GM06990 (cell line): ENCODE measurements around the gene CHST13.

Source experiments
- DNase-seq: peaks from one replicate; pipeline ENCODE4 v3.0.0-alpha.2; 2011; ENCODE audit not compliant: insufficient read length; ENCODE audit errors: extremely low read depth
- H3K27me3 ChIP-seq: replicated peaks from 2 replicates; pipeline ENCODE4 v1.6.0; 2011; ENCODE audit warnings: low read length; ENCODE audit not compliant: control insufficient read depth, insufficient read depth
- H3K36me3 ChIP-seq: 2 replicates; pipeline ENCODE4 v1.5.1; 2011; ENCODE audit warnings: low read length; ENCODE audit not compliant: control insufficient read depth, insufficient read depth
- H3K4me3 ChIP-seq: replicated peaks from 2 replicates; pipeline ENCODE4 v1.5.1; 2011; ENCODE audit warnings: low read depth, mild to moderate bottlenecking, control low read depth, low read length
- TF ChIP-seq, protein P1 (sequence below): IDR thresholded peaks from 2 replicates; pipeline ENCODE4 v1.5.1; 2011; ENCODE audit warnings: low read length, control low read depth, mild to moderate bottlenecking, inconsistent platforms; ENCODE audit not compliant: insufficient read depth, poor library complexity, severe bottlenecking

CHST13 gene

DNA sequence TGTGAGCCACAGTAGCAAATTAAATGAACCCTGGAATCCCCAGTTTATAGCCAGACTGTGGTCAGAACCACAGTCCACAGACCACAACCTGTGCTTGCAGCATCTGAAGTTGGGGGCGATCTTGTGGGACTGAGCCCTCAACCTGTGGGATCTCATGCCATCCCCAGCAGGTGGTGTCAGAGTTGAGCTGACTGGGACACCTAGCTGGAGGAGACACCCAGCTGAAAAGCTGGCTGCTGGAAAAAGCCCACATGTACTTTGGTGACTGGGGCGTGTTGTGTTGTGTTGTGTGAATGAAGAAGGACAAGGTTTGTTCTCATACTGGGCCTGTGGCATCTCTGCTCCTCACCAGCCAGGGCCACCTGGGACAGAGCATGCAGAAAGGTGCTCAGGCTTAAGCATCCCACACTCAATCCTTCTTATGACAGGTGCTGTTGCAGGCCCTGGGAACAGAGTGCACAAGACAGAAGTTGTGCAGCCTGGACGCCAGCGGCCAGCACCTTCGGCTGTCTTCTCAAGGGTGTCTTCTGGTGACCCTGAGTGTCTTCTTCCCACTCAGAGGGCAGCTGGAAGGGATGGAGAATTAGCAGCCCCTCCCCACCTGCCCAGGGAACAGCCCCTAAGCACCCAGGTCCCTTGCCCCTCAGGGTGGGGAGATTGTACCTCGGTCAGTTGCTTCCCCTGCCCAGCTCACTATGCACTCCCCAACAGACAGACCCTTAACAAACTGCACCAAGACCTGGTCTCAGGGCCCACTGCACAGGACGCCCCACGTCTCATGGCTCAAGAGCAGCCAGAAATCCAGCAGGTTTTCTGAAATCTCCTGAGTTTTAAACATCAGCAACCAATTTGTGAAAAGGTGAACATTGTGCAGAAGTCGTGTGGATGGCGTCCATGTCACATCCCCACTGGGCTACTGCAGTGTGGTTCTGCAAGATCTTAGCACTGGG lies 4.2 kb upstream of the CHST13 start:
- TF ChIP-seq, protein P1, sequence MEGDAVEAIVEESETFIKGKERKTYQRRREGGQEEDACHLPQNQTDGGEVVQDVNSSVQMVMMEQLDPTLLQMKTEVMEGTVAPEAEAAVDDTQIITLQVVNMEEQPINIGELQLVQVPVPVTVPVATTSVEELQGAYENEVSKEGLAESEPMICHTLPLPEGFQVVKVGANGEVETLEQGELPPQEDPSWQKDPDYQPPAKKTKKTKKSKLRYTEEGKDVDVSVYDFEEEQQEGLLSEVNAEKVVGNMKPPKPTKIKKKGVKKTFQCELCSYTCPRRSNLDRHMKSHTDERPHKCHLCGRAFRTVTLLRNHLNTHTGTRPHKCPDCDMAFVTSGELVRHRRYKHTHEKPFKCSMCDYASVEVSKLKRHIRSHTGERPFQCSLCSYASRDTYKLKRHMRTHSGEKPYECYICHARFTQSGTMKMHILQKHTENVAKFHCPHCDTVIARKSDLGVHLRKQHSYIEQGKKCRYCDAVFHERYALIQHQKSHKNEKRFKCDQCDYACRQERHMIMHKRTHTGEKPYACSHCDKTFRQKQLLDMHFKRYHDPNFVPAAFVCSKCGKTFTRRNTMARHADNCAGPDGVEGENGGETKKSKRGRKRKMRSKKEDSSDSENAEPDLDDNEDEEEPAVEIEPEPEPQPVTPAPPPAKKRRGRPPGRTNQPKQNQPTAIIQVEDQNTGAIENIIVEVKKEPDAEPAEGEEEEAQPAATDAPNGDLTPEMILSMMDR = no peak
- Histone ChIP-seq H3K36me3 (no peaks in the 10 kb centered on the region), H3K4me3 (no peak overlapping the region), H3K27me3 (peaks cover 1% of the 10 kb centered on the region; the same call in 1 of the 2 replicates)
- DNase-seq = no peak

DNA sequence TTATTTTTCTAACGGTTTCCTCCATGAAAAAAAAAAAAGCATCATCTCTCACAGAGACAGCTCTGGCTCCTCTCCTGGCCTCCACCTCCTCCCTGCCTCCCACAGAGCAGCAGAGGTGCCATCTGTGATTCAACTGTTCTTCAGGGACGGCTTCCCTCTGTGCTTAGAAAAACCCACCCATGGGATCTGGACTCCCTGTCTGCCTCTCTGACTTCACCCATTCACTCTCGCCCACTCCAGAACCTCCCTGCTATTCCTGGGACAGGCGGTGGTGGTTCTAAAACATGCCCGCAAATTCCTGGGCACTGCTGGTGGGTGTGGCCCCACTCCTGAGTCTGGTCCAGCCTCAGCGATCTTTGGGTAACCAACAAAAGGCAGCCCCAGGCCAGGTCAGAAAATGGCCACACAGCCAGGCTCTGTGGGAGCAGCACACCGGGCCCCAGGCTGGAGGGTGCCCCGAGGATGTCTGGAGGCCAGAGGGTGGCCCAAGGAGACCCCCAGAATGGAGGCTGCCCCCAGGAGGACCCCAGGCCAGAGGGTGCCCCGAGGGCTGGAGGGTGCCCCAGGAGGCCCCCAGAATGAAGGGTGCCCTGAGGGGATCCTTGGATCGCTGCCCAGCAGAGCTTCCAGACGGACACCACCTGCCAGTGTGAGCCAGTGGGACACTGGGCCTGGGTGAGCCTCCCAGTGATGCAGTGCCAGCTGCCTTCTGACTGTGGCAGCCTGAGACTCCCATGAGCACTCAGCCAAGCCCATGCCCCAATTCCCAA lies 2.6 kb upstream of the CHST13 start:
- DNase-seq = no peak
- TF ChIP-seq, protein P1 = no peak
- Histone ChIP-seq H3K4me3 (no peak overlapping the region), H3K27me3 (peaks cover 3% of the 10 kb centered on the region; the same call in 1 of the 2 replicates), H3K36me3 (no peaks in the 10 kb centered on the region)

DNA sequence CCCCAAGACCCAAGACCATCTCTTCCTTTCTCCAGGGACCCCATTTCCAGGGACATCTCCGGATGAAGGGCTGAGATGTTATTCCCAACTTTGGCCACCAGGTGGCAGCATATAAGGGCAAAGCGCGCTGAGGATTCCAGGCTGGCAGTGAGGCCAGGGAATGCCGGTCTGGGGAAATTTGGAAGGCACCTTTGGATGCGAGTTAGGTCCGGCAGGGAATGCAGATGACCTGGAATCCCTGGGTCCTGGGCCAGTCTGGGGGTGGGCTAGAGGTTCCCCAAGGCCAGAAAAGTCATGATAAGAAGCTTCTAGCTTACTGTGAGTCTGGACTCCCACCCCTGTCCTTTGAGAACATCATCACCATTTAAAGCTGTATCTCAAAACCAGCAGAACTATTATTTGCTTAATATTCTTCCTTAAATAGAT lies 1.6 kb upstream of the CHST13 start:
- H3K4me3 ChIP-seq = no peak overlapping the region
- TF ChIP-seq, protein P1 = peak; percentile 85
- H3K27me3 ChIP-seq = peaks cover 3% of the 10 kb centered on the region; the same call in 1 of the 2 replicates
- H3K36me3 ChIP-seq = no peaks in the 10 kb centered on the region
- DNase-seq = peak; percentile 28

DNA sequence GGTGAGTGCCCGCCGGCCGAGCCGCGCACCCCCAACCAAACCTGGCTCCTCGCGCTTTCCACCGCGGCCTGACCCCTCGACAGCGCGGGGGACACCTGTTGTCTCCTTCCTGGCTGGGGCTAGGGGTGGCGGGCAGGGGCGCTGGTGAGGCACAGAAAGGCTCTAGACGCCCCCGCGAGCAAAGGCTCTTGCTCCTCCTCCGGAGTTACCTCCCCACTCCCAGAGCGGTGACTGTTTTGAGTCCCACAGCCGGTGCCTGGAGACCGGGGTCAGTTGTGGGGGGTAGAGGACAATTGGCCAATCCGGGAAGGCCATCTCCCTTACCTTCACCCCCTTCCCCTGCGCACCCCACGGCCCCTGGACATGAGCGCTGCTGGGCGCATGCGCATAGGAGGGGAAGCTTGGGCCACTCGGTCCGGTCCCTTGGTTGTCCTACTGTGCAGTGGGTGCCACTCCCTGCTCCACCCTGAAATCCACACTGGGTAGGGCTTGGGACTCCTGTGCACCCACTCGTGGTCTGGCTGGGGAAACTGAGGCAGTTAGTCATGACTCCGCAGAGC lies 554 bp downstream of the CHST13 start:
- no peak overlapping the region for H3K4me3 ChIP-seq
- DNase-seq = no peak
- no peaks in the 10 kb centered on the region for H3K36me3 ChIP-seq
- peaks cover 1% of the 10 kb centered on the region; the same call in 1 of the 2 replicates for H3K27me3 ChIP-seq
- TF ChIP-seq, protein P1 = no peak

DNA sequence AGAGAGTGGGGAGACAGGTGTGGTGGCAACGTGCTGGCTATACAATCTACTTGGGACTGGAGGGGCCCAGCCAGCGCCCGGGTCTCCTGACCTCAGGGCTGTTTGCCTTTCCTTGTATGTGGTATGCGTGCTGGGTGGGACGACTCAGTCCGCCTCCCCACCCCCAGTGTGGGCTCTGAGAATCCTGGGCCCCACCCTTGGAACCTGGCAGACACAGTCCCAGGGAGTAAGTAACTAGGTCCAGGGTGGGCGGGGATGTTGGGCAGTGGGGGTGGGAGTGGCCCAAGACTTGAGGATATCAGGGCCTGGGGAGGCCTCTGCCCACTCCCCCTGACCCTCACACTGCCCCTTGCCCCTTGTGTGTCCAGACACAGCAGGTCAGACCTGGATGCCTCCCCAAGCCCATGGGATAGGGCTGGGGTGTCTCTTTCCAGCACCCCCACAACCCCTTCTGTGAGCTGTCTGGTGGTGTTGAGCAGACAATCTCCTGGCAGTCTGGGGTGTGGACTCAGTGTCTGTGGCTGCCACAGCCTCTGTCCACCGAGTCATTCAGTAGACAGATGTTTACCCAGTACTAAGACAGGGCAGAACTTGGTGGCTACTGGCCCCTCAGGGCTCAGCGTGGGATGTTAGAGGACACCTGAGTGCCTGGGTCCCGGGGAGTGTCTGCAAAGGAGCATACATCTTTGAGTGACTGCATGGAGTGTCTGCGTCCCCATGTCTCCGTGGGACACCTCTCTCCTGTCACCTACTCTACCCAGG lies 1.3 kb downstream of the CHST13 start:
- H3K36me3 ChIP-seq = no peaks in the 10 kb centered on the region
- no peak overlapping the region for H3K4me3 ChIP-seq
- peaks cover 1% of the 10 kb centered on the region; the same call in 1 of the 2 replicates for H3K27me3 ChIP-seq
- no peak for DNase-seq
- TF ChIP-seq, protein P1 = no peak
